Putamen (tissue), 1 donor: ENCODE measurements around the gene GAS5.
"Not testable (repeated sequence)": the region's sequence is repeated elsewhere in the genome, so short reads cannot be mapped to it uniquely, and the experiment has no call there.

ENCODE experiments used
- DNase-seq: peaks from one replicate; pipeline ENCODE4 v3.0.0-alpha.2; 2016; ENCODE audit warnings: low spot score

The GAS5 gene

GRCh38 chr1:173869021-173869359, 1.2 kb upstream of the GAS5 start:
- no peak for DNase-seq

DNA sequence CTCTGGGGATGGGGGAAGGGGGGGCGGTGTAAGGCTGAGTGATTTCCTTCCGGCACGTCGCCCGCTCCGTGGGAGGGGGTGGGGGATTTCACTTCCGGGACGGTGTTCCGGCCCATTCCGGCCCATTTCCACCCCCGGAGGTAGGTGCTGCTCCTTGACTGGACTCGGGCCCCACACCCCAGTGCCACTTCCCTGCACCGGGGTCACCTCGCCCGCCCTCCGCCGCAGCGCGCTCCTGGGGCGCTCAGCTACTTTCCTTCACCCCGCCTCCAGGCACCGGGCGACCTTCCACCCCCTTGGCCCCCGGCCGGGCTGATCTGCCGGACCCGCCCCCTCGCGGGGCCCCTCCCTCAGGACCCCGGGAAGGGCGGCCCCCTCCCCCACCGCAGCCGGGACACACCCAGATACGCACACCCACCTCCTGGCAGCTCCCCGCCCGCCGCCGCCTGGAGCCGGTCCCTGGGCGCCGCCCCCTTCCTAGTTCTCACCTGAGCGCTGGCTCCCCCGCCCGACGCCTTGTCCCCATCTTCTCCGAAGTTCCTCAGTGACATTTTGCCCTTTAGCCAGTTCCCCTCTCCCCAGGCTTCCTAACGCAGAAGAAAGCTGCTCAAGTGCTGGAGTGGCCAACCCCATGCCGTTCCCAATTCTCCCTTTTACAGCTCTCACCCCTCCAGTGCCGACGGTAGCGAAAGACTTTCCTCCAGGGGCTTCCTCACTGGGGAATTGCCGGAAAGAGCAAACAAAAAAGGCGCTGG, 654 bp upstream of the GAS5 start, which contains the start of gene ZBTB37:
Gene ZBTB37, plus strand, starts transcription at position 115 of the 755 bp plus-strand sequence. CDS start 1,846 bp downstream, outside the sequence.
- peak; percentile 64 for DNase-seq

DNA sequence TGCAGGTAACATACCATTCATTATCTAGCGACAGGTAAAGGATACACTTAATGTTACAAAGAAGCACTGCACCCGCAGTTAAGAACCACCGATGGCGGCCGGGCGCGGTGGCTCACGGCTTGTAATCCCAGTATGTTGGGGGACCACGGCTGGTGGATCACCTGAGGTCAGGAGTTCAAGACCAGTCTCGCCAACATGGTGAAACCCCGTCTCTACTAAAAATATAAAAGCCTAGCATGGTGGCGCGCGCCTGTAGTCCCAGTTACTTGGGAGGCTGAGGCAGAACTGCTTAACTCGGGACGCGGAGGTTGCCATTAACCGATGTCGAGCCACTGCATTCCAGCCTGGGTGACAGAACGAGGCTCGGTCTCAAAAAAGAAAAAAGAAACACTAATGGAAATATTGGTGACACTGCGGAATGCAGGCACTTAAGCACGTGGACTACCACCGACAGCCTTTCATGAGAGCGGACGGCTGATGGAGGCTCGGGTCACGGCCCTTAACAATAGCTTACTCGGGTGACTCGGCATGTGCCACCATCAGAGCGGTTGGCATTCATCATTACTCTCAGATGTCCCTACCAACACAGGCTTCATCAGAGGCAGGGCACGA, 542 bp downstream of the GAS5 start:
- DNase-seq, result no peak

DNA sequence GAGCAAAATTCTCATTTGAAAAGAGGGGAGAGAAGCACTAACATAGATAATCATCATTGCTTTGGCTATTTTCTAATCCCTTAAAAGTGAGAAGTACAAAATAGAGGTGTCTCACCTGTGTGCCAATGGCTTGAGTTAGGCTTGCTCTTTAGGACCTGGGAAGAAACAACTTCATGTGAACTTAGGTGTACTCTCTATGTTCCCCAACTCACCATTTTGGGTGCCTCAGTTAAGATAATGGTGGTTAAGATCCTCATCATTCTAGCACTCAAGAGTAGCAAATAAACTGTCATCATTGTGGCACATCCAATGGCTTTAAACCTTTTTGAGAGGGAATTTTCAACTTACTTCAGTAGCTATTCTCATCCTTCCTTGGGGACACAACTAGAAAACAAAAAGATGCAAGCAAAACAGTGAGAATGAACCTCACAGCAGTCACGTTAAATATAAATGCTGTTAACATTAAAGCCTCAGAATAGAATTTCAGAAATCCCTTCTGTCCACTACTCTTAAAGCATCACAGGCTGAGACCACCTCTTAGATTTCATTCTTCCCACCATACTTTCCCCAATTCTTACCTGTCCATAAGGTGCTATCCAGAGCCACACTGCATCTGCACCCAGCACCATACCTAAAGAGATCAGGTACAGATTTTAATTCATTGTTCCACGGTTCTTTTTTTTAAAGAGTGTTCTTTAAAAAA, 1.2 kb downstream of the GAS5 start:
- no peak for DNase-seq

GRCh38 chr1:173865468-173866164, 2.2 kb downstream of the GAS5 start:
- DNase-seq, result no peak

DNA sequence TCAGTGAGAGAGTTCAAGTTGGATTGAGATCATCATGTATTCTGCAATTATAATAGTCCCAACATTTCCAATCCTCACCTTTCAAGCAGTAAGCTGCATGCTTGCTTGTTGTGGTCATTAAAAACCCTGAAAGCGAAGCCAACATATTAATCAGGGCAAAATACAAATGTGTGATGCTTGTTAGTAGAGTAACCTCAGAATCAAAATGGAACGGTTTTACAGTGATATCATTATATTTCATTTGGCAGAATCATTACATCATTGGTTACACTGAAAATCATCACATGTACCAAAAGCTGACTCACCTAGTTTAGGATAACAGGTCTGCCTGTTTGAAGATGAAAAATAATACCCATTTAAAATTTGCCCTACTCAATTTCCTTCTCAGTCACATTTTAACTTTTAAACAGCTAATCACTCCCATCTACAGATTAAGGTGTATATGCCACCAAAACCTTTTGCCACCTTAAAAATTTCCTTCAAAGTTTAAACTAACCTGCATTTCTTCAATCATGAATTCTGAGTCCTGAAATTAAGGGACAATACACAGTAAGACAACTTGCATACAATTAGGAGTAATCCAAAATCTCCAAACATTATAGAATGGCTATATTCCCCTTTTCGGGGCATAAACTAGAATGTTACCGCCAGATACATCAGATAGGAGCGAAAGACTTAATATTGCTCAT, 3.5 kb downstream of the GAS5 start:
- no peak for DNase-seq

- no peak for DNase-seq
Measured at GRCh38 chr1:173863224-173864161, 4.3 kb downstream of the GAS5 start.

DNA sequence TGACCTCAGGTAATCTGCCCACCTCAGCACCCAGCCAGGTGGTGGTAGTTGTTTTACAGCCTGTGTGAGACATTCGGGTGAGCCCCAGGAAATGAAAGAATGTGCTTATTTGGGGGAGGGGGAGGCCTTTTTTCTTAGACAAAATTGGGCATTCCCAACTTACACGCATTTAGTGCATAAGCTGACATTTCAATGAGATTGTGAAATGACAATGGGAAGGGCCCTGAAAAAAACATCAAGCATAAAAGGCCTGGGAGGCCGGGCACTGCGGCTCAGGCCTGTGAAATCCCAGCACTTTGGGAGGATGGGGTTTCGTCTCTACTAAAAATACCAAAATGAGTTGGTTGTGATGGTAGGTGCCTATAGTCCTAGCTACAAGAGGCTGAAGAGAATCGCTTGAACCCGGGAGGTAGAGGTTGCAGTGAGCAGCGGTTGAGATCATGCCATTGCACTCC, 5.0 kb downstream of the GAS5 start:
- no peak for DNase-seq

- not testable (repeated sequence) for DNase-seq
Measured at GRCh38 chr1:173862146-173862768, 5.5 kb downstream of the GAS5 start.

DNA sequence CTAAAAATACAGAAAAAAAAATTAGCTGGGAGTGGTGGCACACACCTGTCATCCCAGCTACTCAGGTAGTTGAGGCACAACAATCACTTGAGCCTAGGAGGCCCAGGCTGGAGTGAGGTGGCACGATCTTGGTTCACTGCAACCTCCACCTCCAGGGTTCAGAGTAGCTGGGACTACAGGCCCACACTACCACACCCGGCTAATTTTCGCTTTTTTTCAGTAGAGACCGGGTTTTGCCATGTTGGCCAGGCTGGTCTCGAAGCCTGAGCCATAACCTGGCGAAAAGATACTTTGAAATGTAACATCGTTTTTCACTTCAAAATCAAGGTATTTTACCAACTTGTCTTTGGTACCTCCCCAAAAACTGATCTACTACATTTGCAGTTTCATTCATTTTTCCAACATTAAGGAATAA, 6.1 kb downstream of the GAS5 start:
- DNase-seq, result no peak

- no peak for DNase-seq
Measured at GRCh38 chr1:173860065-173860464, 7.7 kb downstream of the GAS5 start.

GRCh38 chr1:173859547-173859946, 8.2 kb downstream of the GAS5 start:
- DNase-seq, result not testable (repeated sequence)

DNA sequence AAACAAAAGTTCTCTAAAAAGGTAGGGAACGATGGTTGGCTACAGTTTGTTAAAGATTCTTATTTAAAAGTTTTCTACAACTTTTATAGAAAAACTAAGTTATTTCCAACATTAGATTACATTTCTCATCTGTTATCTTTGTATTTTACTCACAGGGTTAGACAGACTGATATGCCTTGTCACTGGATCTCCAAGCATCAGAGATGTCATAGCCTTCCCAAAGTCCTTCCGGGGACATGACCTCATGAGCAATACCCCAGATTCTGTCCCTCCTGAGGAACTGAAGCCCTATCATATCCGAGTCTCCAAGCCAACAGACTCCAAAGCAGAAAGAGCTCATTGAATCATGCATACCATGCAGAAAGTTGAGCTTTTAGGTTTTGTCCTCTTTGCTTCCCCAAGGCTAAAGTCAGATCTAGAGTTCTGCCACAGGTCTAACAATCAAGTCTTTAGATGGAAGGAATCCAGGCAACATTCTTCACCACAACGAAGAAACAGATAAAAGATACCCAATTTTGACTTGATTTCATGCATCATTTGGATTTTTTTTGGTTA, 10.3 kb downstream of the GAS5 start:
- DNase-seq, result no peak

- no peak for DNase-seq
Measured at GRCh38 chr1:173856903-173857302, 10.9 kb downstream of the GAS5 start.

GRCh38 chr1:173856014-173856413, 11.8 kb downstream of the GAS5 start:
- no peak for DNase-seq

GRCh38 chr1:173853074-173853473, 14.7 kb downstream of the GAS5 start:
- DNase-seq, result no peak

- DNase-seq, result no peak
Measured at GRCh38 chr1:173852105-173852504, 15.7 kb downstream of the GAS5 start.

- no peak for DNase-seq
Measured at GRCh38 chr1:173832748-173833147, 35.0 kb downstream of the GAS5 start.

DNA sequence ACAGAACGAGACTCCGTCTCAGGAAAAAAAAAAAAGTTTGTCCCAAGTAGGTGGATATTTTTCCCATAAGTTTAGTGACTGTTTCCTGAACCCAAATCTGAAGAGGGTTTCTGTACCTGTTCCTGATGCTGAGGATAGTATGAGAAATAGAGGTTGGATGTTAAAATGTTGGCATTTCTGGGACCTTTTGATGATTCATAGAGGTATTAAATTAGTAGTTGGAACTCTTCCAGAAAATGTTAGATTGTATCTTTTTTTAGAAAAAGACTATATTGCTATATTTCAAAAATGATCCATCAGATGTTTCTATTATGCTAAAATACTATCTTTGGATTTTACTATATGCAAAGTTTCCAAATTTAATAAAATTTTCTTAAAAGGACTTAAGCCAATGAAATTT, 40.2 kb downstream of the GAS5 start:
- no peak for DNase-seq
